ENCODE data around the gene HINFP. TPM values are rescaled to one million over a fixed set of nuclear protein-coding genes. Genes with fewer than 3 reads are reported as not detected.
A peak's percentile ranks its signal among the peaks of the same experiment; 100 is the strongest.

HINFP gene
- total RNA-seq, 6 experiments from 2014 or later: 9.9 to 13.4 (median 11.3) TPM

DNA sequence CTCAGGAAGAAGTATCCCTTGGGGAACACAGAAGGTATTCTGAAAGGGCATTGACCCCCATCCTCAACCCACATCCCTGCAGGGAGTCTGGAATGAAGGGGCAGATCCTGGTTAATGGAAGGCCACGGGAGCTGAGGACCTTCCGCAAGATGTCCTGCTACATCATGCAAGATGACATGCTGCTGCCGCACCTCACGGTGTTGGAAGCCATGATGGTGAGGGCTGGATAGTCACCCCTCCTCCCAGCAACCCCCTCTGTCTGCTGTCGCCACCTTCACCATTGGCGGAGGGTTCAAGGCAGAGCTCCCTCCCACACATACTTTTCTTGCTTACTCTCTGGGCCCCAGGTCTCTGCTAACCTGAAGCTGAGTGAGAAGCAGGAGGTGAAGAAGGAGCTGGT, 32.8 kb downstream of the HINFP start:
- no peaks in the 10 kb centered on the region for H3K9me3 Mint-ChIP-seq
- no peaks in the 10 kb centered on the region for H3K4me1 Mint-ChIP-seq (ENCODE audit: low read depth)
- peaks cover 52% of the 10 kb centered on the region for H3K27me3 Mint-ChIP-seq (ENCODE audit: insufficient read depth)
- no peak overlapping the region for H3K4me3 Mint-ChIP-seq
- no peak for DNase-seq
- H3K36me3 Mint-ChIP-seq (ENCODE audit: low read depth): no peaks in the 10 kb centered on the region
- no peak overlapping the region for H3K27ac Mint-ChIP-seq
- TF ChIP-seq, protein P1, sequence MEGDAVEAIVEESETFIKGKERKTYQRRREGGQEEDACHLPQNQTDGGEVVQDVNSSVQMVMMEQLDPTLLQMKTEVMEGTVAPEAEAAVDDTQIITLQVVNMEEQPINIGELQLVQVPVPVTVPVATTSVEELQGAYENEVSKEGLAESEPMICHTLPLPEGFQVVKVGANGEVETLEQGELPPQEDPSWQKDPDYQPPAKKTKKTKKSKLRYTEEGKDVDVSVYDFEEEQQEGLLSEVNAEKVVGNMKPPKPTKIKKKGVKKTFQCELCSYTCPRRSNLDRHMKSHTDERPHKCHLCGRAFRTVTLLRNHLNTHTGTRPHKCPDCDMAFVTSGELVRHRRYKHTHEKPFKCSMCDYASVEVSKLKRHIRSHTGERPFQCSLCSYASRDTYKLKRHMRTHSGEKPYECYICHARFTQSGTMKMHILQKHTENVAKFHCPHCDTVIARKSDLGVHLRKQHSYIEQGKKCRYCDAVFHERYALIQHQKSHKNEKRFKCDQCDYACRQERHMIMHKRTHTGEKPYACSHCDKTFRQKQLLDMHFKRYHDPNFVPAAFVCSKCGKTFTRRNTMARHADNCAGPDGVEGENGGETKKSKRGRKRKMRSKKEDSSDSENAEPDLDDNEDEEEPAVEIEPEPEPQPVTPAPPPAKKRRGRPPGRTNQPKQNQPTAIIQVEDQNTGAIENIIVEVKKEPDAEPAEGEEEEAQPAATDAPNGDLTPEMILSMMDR (IDR thresholded peaks at IDR 0.05): no peak

DNA sequence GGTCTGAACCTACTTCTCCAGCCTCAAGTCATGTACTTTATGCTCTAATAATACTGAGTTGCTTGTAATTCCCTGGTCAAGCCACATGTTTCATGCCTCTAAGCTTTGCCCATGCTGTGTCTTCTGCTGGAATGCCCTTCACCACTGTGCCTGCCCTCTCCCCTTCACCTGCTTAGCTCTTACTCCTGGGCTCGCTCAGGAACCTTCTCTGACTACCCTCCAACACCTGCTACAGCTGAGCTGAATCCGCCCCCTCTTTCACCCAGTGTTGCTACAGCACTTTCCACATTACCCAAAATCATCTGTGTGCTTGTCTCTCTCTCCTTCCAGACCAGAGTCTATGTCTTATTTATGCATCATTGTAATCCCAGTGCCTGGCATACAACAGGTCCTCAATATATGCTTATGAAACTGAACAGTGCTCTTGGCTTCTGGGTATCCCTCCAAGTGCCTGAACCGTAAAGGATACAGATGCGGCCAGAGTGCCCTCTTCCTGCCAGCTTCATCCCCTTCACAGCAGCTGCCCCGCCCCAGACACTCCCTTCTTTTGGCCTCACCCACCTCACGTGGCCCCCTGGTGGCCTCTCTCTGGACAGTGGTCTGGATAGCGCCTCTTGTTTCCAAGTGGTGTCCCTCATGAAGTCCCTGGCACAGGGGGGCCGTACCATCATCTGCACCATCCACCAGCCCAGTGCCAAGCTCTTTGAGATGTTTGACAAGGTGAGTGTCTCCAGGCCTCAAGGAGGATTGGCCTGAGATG, 34.5 kb downstream of the HINFP start:
- no peak for DNase-seq
- H3K27me3 Mint-ChIP-seq (ENCODE audit: insufficient read depth): peaks cover 47% of the 10 kb centered on the region

DNA sequence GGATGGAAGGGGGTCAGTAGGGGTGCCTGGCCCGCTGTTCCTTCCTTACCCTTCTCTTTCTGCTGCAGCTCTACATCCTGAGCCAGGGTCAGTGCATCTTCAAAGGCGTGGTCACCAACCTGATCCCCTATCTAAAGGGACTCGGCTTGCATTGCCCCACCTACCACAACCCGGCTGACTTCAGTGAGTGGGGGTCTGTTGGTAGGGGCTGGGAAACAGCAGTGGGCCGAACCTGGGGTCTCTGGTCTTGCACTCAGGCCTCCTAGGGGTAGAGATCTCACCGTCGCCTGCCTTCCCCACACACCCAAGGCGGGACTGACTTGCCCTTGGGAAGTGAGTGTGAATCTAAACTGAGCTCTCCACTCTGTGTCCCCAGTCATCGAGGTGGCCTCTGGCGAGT, 35.1 kb downstream of the HINFP start:
- TF ChIP-seq, protein P1 (IDR thresholded peaks at IDR 0.05): peak; percentile 7; the same call in 1 of the 2 replicates
- no peaks in the 10 kb centered on the region for H3K36me3 Mint-ChIP-seq (ENCODE audit: low read depth)
- no peak for DNase-seq
- H3K4me3 Mint-ChIP-seq: no peak overlapping the region
- H3K27ac Mint-ChIP-seq: no peak overlapping the region
- no peaks in the 10 kb centered on the region for H3K9me3 Mint-ChIP-seq
- H3K27me3 Mint-ChIP-seq (ENCODE audit: insufficient read depth): peaks cover 48% of the 10 kb centered on the region
- H3K4me1 Mint-ChIP-seq (ENCODE audit: low read depth): no peaks in the 10 kb centered on the region

More for the DNA sequence above, 34.5 kb downstream of the HINFP start:
- TF ChIP-seq, protein P1 (IDR thresholded peaks at IDR 0.05): peak; percentile 64
- H3K36me3 Mint-ChIP-seq (ENCODE audit: low read depth): no peaks in the 10 kb centered on the region
- no peak overlapping the region for H3K27ac Mint-ChIP-seq
- H3K4me1 Mint-ChIP-seq (ENCODE audit: low read depth): no peaks in the 10 kb centered on the region
- H3K9me3 Mint-ChIP-seq: no peaks in the 10 kb centered on the region
- H3K4me3 Mint-ChIP-seq: no peak overlapping the region

DNA sequence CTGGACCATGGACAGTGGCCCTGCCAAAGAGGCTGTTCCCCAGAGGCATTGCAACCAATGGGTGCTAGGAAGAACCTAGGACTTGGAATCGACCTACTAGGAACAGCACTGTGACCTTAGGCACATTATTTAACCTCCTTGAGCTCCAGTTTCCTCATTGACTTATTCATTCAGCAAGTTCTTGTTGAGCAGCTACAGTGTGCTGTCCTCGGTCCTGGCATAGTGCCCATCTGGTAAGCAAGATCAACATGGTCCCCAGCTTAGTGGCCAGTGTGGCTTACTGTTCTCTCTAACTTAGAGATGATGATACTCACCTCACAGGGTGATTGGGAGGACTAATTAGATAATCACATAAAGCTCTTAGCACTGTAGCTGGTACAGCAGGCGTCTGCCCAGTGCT, 35.7 kb downstream of the HINFP start:
- Mint-ChIP-seq H3K27ac (no peak overlapping the region), H3K36me3 (ENCODE audit: low read depth) (no peaks in the 10 kb centered on the region), H3K4me1 (ENCODE audit: low read depth) (no peaks in the 10 kb centered on the region), H3K4me3 (no peak overlapping the region), H3K27me3 (ENCODE audit: insufficient read depth) (peaks cover 50% of the 10 kb centered on the region), H3K9me3 (no peaks in the 10 kb centered on the region)
- TF ChIP-seq, protein P1 (IDR thresholded peaks at IDR 0.05): no peak
- DNase-seq: no peak

DNA sequence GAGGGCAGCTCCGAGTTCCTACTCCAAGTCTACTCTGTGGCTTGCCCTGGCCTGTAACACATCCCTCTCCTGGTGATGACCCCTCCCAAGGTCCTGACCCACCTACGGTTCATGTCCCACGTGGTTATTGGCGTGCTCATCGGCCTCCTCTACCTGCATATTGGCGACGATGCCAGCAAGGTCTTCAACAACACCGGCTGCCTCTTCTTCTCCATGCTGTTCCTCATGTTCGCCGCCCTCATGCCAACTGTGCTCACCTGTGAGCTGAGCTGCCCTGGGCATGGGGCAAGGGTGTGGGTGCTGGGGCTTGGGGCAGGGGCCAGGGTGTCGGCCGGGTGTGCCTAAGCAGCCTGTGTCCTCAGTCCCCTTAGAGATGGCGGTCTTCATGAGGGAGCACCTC, 37.1 kb downstream of the HINFP start:
- TF ChIP-seq, protein P1 (IDR thresholded peaks at IDR 0.05): no peak
- Mint-ChIP-seq H3K4me3 (no peak overlapping the region), H3K27me3 (ENCODE audit: insufficient read depth) (peaks cover 48% of the 10 kb centered on the region), H3K9me3 (no peaks in the 10 kb centered on the region), H3K4me1 (ENCODE audit: low read depth) (no peaks in the 10 kb centered on the region), H3K36me3 (ENCODE audit: low read depth) (no peaks in the 10 kb centered on the region), H3K27ac (no peak overlapping the region)
- DNase-seq: no peak

Data from HFFc6 (cell line).